OCI-LY1 (cell line): Measurements from ENCODE around the gene UGT1A10.

Source experiments
- CTCF ChIP-seq: fragments of 200-600 bp; sonication (generic), shearing (Covaris generic); IDR thresholded peaks from 2 replicates; pipeline ENCODE4 v1.5.1; 2017; ENCODE audit warnings: mild to moderate bottlenecking, antibody characterized with exemption, low read length, moderate library complexity, mixed read lengths
- EZH2 ChIP-seq: fragments of 200-600 bp; sonication (generic), shearing (Covaris generic); IDR thresholded peaks from 2 replicates; pipeline ENCODE4 v1.8.0; 2017; ENCODE audit warnings: borderline replicate concordance, mixed run types, mild to moderate bottlenecking, antibody characterized with exemption, low read length, moderate library complexity, mixed read lengths

DNA sequence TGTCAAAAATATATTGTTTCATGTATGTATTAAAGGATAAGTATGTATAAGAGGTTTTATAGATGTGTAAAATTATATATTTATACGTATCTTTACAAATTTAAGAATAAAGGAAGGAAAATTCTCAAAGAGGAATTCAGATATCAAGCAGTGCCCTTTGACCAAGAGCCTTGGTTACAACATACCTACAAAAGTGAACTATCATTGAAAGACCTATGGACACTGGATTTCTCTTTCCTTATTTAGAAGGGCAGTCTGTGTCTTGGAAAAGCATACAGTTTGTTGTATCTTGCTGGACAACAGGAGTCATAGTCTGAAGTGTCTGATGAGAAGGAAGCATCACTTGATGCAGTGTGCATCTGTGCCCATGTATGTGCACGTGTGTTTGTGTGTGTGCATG is 47.8 kb upstream of the UGT1A10 start:
- TF ChIP-seq EZH2 (no peak), CTCF (no peak)
